IPS DF 4.7 (cell line): Measurements from ENCODE around the gene KCNAB1.

ENCODE experiments used
- DNase-seq: peaks from one replicate; pipeline ENCODE4 v3.0.0-alpha.2; 2013; ENCODE audit warnings: low spot score; ENCODE audit errors: extremely low read depth

Gene KCNAB1

DNA sequence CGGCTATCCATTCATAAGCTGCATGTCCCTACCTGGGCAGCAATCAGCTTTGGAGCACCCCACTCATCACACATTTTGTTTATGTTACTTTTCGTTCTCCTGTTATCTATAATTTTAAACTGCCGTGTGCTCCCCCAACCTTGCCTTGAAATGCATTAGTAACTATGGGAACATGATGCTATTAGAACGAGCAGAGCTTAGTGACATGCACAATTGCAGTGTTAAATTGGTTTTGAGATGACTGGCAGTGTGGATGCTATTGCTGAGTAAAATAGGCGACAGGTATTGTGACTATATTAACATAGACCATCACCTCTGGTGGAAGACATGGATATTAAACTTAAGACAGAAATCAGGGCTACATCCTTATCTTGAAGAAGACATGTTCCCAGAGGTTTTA, 191.6 kb downstream of the KCNAB1 start:
- no peak for DNase-seq

DNA sequence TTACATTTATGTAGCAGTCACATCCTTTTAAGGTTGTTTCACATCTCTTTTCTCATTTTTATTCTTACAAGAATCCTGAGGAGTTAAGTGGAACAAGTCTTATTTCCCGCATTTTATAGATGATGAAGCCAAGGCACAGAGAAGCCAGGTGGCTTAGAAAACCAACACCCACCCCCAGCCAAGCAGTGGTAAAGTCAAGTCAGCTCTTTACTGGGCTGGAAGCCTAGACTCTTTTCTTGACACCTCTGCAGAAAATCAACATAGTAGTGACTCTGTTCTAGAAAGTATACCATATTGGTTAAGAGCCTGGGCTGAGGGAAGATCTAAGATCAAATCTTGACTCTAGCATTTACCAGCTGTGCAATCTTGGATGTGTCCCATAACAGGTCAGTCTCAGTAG, 195.7 kb downstream of the KCNAB1 start:
- no peak for DNase-seq

DNA sequence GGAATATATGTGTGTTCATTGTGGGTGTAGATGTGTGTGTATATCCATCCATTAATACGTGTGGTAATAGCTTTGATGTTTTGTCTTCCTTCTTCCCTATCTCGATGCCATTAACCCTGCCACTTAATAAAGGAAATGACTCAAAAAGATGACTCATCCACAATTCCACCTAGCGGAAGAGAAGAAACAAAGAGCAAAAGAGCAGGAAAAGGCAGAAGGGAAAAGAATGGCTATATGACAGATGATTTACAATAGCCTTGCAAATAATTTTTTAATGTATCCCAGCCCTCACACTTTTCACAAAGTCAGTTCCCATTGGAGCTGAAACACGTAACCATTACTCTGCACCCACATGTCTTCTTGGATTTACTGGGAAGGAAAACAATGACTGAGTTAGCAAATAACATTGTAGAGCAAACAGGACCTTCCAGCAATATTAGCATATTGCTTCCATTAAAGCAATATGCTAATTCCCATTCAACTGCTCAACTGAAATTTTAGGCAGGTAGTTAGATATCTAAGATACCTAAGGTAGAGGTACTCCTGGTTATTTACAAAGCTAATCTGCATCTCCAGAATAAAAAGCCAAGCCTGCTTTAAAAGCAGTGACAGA, 197.2 kb downstream of the KCNAB1 start:
- no peak for DNase-seq

DNA sequence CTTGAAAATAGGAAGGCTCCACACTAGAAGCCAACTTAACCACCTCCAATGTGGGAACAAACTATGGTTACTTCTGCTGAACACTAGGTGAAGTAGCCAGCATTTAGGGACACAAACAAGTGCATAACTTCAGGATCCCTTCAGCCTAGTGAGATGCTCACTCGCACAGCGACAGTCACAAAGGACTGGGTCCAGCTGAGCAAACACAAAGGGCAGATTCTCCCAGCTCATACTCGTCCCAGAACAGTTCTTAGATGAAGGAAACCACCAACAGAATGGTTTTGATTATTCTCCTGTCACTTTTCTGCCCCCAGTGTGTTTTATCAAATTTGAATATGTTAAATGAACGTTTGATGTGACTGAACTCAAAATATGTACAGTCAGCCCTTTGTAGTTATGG, 201.6 kb downstream of the KCNAB1 start:
- DNase-seq, result no peak

DNA sequence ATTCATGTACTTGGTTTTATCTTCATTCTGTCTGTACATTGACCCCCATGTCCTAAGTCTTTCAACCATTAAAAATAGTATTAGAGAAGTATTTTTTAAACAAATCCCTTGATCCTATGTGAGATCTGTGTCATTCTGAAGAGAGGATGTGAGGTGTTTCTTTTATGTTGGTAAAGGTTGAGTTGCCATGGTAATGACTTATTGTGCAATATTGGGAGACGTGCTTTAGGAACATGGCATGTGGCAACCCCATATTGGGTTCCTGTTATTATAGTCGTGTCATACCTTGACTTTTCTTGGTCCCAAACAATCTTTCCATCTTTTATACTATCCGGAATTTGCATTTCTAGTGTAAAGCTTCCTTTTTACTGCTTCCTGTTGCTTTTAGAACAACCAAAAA, 203.1 kb downstream of the KCNAB1 start:
- no peak for DNase-seq

DNA sequence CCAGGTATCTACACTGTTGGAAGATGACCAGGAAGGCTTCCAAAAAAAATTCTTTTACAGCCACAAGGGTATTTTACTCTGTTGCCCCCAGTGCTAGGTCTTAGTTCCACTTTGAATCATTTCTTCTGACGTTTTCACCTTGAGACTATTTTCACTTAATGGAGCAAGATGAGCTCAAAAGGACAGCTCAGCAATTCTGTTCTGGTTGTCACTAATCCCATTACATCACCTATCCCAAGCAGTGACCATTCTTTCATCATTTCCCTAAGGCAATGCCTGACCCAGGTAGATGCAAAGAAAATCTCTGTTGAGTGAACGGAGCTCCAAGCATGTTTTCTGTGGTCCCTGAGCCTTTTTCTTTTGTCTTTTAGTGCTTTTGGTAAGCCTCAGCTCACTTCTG, 210.0 kb downstream of the KCNAB1 start:
- no peak for DNase-seq

DNA sequence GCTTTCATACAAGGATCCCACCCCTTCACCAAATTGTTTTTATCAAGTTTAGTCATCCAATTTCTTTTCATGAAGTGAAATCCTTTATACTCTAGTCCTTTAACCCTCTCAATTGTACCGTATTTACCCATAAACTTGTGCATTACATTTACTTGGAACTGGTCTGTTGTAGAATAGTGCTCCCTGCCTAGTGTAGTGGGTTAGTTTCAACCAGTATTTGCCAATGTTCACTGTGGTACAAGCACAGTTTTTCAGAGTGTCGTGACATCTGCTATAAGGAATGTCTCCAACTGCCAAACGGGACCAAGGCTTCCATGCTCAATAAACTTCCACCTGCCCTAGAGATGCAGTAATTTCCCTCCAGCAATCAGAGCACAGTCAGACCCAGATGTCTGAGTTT, 211.9 kb downstream of the KCNAB1 start:
- no peak for DNase-seq

DNA sequence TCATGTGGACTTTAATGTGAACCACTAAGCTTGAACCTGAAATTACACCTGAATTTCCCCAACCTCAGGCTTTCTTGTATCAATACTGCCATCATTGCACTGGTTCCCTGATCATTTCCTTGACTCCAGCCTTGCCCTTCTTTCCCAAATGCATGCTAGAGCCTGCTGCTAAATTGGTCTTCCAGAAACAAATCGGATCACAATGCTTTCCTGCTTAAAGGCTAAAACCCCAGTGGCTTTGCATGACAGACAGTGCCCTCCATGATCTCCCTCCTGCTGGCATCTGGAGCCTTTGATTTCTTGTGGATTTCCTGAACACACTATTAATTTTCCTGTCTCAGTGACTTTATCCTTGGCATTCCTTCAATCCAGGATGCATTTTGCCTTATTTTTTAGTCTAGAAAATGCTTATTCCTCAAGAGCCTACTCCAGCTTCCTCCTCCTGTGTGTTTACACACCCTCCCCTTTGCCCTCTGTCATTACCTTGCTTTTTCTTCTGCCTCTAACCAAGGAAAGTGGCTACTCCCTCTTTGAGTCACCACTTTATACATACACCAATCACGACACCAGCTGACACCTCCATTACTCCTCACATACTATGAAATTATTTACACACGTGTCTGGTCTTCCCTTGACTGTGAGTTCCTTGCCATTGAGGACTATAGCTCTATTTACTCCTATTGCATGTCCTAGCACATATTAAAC, 214.6 kb downstream of the KCNAB1 start:
- no peak for DNase-seq

DNA sequence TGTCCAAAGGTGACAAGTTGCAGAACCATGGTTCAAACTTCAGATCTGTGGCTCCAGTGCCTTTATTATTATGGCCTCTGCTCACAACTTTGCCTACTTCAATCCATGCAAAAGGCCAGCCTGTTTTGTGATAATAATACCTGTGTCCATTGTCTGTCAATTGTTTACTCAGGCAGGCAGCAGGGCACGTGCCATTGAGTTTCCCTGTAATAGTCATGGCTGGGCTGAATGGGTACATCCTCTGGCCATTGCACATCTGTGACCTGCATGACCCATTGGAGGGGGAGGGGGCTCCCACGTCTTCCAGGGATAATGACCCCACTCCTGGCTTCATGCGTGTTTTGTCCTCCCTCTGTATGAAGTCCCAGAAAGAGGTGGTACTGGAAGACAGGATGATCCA, 219.1 kb downstream of the KCNAB1 start:
- no peak for DNase-seq

DNA sequence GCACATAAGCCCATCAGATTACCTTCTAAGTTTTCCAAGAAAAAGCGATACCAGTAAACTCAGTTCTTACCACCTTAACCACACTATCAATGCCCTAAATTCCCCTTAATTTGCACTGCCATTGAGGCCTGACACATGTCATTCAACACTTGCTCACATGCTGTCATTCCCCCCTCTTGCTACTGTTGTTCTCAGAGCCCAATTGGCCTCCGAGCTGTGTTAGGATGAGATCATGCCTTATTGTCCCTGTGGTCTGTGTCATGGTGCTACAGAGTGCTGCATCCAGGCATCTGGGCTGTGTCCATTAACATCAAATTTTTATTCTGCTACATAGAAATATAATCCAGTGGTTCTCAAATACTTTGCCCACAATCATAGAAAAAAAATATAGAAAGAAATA, 221.0 kb downstream of the KCNAB1 start:
- DNase-seq, result no peak

DNA sequence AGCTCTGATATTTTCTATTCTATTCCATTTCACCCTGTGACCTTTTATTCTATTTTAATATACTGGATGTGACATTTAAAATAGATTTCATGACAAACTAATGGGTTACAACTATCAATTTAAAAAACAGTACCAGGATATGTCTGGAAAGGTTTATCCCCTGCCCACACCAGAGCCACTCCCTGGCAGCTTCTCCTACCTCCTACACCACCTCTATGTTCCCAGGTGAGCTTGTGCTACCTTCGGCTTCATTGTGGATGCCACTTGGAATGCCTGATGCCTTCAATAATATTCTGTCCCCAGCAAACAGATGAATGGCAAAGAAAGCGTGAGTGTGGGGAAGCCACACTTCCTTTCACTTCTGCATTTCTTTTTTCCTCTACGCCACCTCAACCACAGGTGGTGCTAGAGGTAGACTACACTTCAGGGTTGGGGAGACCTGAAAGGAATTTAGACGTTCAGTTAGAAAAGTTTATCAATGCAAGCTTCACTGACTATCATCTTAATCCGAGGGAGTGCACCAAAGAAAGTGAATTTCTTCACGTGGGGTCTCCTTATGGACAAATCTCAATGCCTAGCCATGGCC, 221.5 kb downstream of the KCNAB1 start:
- DNase-seq, result no peak

DNA sequence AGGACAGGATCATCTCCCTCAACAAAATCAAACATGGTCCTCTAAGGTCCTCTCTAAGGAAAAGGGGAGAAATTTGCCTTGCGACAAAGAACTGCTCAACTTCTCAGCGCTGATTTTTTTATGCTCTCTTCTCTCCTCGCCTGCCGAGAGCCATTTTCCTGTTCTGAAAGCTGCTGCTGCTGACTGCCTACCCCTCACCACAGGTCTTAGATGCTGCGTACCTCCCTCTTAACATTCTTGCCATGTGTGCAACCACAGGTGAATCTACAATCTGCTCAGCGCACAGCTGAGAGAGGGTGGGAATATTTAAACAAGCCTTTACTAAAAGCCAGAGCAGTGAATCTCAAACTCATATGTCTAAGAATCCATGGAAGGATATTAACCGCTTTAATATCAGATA, 223.8 kb downstream of the KCNAB1 start:
- no peak for DNase-seq

DNA sequence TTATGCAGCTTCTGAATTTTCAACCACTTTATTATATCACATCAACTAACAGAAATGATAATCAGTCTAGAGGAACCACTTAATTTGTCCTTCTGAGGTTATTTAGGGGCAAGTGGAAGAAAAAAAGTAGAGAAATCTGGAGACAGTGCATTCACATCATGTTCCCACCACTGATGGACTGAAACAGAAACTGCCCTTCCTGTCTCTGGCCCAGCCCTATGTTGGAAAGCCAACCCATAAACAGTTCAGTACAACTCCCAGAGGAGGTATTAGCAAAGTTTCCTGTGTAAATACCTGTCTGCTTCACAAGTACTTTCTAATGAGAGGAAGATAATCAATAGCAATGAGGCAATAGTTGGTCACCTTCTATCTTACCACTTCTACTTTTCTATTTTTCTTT, 228.7 kb downstream of the KCNAB1 start:
- no peak for DNase-seq

DNA sequence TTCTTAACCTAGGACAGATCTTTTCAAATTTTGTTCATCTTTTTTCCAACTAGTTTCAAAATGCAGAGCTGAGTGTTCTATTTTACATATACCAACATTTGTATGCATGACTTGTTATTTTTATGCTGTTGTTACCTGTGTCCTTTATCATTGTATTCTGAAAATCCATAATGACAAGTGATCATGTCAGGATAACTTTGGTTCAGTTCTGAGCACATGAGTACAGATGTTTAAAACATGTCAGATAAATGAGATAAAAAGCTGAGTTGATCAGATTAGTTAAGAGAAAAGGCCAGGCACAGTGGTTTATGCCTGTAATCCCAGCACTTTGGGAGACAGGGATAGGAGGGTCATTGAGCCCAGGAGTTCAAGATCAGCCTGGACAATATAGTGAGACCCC, 229.6 kb downstream of the KCNAB1 start:
- DNase-seq, result no peak

DNA sequence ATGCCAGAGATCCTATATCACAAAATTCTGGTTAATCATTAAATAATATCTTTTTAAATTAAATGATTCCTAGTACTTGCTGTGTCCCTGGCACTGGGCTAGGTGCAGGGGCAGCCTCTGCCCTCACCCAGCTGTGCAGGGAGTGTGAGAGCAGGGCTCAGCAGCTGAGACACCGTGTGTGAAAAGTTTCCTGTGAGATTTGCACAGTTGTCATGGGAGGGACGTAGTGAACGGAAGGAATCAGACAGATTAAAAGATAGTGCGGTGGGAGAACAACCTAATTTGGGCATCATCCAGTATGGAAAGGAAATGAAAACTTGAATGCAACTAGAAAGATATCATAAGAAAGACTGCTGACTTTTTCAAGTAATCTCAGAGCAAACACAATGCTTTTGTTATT, 230.4 kb downstream of the KCNAB1 start:
- no peak for DNase-seq

DNA sequence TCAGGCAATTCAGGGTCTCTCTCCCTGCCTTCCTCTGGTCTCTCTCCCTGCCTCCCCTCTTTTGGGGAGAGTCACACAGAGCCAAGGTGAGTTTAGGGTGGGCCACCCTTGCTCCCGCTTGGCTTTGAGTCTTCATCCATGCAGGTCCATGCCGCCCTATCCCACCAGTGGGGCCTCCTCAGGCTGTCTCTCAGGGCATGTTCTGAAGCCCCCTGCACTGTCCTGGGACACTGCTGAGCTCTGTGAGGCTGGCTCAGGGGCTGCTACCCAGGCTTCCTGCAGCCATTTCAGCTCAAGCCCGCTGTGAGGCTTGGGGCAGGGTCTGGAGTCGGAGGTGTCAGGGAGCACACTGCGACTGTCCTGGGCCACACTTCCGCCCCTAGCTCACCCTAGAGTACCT, 231.4 kb downstream of the KCNAB1 start:
- no peak for DNase-seq

DNA sequence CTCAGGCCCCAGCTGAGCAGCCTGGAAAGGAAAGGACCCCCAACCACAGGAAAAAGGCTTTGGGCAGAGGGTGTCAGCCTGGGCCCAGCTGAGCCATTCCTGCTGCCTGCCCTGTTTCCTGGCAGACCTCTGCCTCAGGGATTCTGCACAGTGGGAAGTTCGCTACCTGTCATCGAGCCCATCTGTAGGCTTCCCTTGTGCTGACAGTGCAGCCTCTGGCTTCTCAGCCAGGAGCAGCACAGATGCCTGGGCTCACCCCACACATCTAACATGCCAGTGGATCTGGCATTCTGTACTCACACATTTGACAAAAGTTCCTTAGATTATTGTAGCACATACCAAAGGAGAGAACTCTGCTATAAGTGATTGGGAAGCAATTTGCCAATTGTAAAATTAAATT, 232.3 kb downstream of the KCNAB1 start:
- no peak for DNase-seq

DNA sequence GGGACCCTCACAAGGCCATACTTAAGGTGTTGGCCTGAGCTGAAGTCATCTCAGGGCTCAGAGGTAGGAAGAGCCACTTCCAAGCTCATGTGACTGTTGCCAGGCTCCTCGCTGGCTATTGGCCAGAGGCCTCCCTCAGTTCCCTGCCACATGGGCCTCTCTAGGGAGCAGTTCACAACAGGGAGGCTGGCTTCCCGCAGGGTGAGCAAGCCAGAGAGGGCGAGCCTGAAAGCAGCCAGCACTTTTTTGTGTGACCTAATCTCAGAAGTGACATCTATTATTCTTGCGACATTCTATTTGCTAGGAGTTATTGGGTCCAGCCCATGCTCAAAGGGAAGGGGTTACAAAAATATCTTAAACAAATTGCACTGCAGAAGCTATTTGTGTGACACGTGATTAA, 233.2 kb downstream of the KCNAB1 start:
- no peak for DNase-seq

DNA sequence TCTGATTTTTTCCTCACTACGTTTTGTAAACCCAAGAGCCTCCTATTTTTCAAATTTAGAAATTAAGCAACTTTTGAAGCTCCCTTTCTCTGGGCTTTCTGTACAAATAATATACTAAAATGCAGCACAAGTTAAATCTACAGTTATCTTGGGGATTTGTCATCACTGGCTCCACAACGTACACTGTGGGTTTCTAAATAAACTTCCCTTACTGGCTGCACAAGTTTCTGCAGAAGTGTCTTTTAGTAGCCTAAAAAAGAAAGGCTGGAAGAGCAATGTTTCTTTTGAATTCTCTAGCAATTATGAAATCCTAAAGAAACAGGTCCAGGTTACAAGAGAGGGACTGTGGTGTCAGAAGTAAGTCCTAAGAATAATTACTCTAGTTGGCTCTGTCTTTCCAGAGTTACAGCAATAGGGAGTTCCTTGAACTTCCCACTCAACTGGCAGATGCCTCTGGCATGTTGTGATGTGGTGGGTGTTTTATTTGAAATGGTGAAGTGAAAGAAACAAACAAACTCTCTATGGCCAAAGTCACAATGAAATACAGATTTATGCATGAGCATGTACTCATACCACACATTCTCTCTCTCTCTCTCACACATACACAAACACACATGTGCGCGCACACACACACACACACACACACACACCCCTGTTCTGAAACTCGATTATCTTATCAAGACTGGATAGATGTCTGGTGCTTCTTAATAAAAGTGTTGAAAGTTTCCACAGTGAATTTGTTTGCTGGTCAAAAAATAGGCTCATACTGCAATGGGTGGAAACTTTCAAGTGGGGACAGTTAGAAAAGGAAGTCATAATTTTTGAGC, 236.4 kb downstream of the KCNAB1 start:
- DNase-seq, result no peak

DNA sequence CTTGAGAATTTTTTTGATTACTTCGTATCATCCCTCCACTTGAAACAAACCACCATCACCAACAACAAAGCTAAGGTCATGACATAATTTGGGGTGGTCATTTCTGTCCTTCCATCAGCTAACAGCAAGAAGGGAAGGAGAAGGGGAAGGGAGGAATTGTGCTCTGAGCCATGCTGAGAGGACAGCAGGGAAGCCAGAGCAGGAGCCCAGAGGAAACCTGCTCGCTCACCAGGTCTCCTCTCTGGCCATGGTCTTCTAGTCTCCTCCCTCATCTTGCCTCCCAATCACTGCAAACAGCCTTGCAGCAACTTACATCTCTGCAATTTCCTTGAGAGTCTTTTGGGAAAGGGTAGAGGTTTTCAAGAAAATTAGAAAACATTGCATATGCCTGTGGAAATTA, 237.9 kb downstream of the KCNAB1 start:
- DNase-seq, result no peak

DNA sequence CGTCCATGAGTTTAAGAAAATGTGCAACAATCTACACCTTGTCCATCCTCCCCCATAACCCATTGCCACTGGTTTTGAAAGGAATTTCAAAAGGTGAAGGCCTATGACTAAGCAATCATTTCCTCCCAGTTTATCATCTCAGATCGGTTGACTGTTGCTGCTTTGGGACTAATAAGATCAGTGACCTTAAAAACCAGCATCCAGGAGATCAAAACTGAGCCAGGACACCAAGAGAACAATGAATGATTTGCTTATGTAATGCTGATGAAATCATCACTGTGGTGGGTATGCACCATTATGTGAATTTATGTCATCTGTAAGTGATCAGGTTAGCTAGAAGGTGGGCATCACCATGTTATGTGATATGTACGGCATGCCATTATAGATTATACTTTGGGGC, 239.0 kb downstream of the KCNAB1 start:
- DNase-seq, result no peak

DNA sequence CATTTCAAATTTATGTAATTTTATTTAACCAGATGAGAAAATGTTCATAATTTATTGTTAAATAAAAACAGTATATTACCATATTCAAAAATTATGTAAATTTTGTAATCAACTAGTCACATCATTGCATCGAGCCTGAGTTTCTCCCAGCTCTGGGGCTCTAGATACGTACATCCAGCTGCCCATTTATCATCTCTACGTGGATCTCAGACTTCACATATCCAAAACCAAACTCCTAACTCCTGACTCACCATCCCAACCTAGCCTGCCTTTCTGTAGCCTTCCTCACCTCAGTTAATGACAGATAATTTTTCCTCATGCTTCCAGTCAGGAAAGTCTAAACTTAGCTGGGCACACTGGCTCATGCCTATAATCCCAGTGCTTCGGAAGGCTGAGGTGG, 239.7 kb downstream of the KCNAB1 start:
- DNase-seq, result no peak
